Kidney (tissue), 14 donors: Measurements from ENCODE around the gene SYT1. TPM values are rescaled to one million over a fixed set of nuclear protein-coding genes. Genes with fewer than 3 reads are reported as not detected.

ENCODE experiments used
- DNase-seq, 5 donors: peaks; one replicate each; pipeline ENCODE4 v3.0.0-alpha.2; 2013 to 2020
- FAIRE-seq: peaks from 2 replicates; lab custom pipeline; 2012; peaks lifted over from hg19 to GRCh38; lab: Jason Lieb, UNC
- H3K27ac ChIP-seq, 2 donors: one replicate each; pipeline ENCODE4 v1.7.0; 2013; ENCODE audit warnings: low read depth in 2 of 2, low read length in 2 of 2, inconsistent platforms in 1 of 2
- H3K27me3 ChIP-seq: one replicate; pipeline ENCODE4 v1.7.1; 2013; ENCODE audit warnings: low read length, inconsistent platforms; ENCODE audit not compliant: control insufficient read depth, insufficient read depth
- H3K36me3 ChIP-seq, 3 donors: one replicate each; pipeline versions ENCODE4 v1.7.0 to v1.7.1; 2013; ENCODE audit warnings: low read length in 3 of 3, control low read depth in 1 of 3, inconsistent platforms in 1 of 3; ENCODE audit not compliant: insufficient read depth in 3 of 3, control insufficient read depth in 2 of 3
- H3K4me1 ChIP-seq, 3 donors: one replicate each; pipeline versions ENCODE4 v1.7.0 to v1.7.1; 2013; ENCODE audit warnings: low read length in 3 of 3, inconsistent platforms in 1 of 3, low read depth in 1 of 3; ENCODE audit not compliant: control insufficient read depth in 2 of 3, insufficient read depth in 2 of 3
- H3K4me3 ChIP-seq, 3 donors: one replicate each; pipeline versions ENCODE4 v1.7.0 to v1.8.1; 2013; ENCODE audit warnings: low read length in 3 of 3, control low read depth in 1 of 3, inconsistent platforms in 1 of 3
- H3K9ac ChIP-seq, 3 donors: one replicate each; pipeline versions ENCODE4 v1.7.0 to v1.7.1; 2013; ENCODE audit warnings: low read length in 3 of 3, control low read depth in 1 of 3, inconsistent platforms in 1 of 3
- H3K9me3 ChIP-seq, 3 donors: one replicate each; pipeline versions ENCODE4 v1.7.0 to v1.7.1; 2013; ENCODE audit warnings: low read length in 3 of 3, control low read depth in 1 of 3, inconsistent platforms in 1 of 3; ENCODE audit not compliant: control insufficient read depth in 2 of 3, insufficient read depth in 1 of 3
- intact Hi-C: fragments of 100-400 bp; cut with DNase I; formaldehyde crosslinking; loops from one replicate; pipeline ENCODE4 v1.11.1; 2022
- polyA plus RNA-seq: library from polyadenylated mRNA; stranded (reverse); fragments of 350-450 nt; fragmentation: Illumina TruSeq; extraction: RNeasy Lipid Tissue Mini Kit (QIAGEN cat#74804); gene quantifications from one replicate; pipeline ENCODE4 v1.2.3, GENCODE V29; 2014; ENCODE audit warnings: low read depth, low replicate concordance; ENCODE audit not compliant: insufficient read depth
- total RNA-seq: library from RNA; stranded (reverse); fragmentation: NEBNext Ultra II Directional; extraction: Animal tissue kit (Norgen Biotek cat#: 25700); gene quantifications from one replicate; pipeline ENCODE4 v1.2.1, GENCODE V29; 2021
- TF ChIP-seq, protein P1 (sequence below): IDR thresholded peaks from 3 replicates; pipeline ENCODE4 v1.5.1; 2012; ENCODE audit warnings: mild to moderate bottlenecking, moderate library complexity, borderline replicate concordance; ENCODE audit not compliant: insufficient read depth; ENCODE audit errors: extremely low read depth
- donor health status: control.
- donor health status: control.
- donor health status: control.
- donor health status: control.
- donor health status: control.
- donor health status: DM: yes; HTN: yes; CAD: no.
- donor health status: Normal renal cell carcinoma (clear cell type).

The SYT1 gene
- total and polyA plus RNA-seq, 2 donors from 2014 or later: 0.69 to 1.2 TPM

DNA sequence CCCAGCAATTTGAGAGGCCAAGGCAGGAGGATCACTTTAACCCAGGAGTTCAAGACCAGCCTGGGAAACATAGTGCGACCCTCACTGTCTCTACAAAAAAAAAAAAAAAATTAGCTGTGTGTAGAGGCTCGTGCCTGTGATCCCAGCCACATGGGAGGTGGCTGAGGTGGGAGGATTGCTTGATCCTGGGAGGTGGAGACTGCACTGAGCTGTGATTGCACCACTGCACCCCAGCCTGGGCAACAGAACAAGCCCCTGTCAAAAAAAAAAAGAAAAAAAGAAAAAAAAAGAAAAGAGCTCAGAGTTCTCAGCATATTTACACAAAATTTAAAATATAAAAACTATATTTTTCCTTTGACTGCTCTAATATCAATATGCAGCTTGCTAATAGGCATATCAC, 260.8 kb downstream of the SYT1 start:
- intact Hi-C loops: no loop called here
- TF ChIP-seq, protein P1, sequence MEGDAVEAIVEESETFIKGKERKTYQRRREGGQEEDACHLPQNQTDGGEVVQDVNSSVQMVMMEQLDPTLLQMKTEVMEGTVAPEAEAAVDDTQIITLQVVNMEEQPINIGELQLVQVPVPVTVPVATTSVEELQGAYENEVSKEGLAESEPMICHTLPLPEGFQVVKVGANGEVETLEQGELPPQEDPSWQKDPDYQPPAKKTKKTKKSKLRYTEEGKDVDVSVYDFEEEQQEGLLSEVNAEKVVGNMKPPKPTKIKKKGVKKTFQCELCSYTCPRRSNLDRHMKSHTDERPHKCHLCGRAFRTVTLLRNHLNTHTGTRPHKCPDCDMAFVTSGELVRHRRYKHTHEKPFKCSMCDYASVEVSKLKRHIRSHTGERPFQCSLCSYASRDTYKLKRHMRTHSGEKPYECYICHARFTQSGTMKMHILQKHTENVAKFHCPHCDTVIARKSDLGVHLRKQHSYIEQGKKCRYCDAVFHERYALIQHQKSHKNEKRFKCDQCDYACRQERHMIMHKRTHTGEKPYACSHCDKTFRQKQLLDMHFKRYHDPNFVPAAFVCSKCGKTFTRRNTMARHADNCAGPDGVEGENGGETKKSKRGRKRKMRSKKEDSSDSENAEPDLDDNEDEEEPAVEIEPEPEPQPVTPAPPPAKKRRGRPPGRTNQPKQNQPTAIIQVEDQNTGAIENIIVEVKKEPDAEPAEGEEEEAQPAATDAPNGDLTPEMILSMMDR: no peak
- FAIRE-seq: no peak

GRCh38 chr12:79127271-79127751, 262.7 kb downstream of the SYT1 start:
- no peaks in the 10 kb centered on the region for H3K9me3 ChIP-seq
- TF ChIP-seq, protein P1: no peak
- H3K4me3 ChIP-seq: no peak overlapping the region
- FAIRE-seq (no peak), DNase-seq (peak in 1 of 5 donors; percentile 61)
- H3K27ac ChIP-seq: no peak overlapping the region
- no peaks in the 10 kb centered on the region for H3K27me3 ChIP-seq
- intact Hi-C loops: no loop called here
- no peaks in the 10 kb centered on the region for H3K4me1 ChIP-seq
- H3K36me3 ChIP-seq: no peaks in the 10 kb centered on the region
- H3K9ac ChIP-seq: no peak overlapping the region

More for the DNA sequence above, 260.8 kb downstream of the SYT1 start:
- Histone ChIP-seq H3K4me1 (no peaks in the 10 kb centered on the region), H3K36me3 (no peaks in the 10 kb centered on the region), H3K27ac (no peak overlapping the region), H3K9ac (no peak overlapping the region), H3K27me3 (no peaks in the 10 kb centered on the region), H3K9me3 (no peaks in the 10 kb centered on the region), H3K4me3 (no peak overlapping the region)
- DNase-seq: no peak

DNA sequence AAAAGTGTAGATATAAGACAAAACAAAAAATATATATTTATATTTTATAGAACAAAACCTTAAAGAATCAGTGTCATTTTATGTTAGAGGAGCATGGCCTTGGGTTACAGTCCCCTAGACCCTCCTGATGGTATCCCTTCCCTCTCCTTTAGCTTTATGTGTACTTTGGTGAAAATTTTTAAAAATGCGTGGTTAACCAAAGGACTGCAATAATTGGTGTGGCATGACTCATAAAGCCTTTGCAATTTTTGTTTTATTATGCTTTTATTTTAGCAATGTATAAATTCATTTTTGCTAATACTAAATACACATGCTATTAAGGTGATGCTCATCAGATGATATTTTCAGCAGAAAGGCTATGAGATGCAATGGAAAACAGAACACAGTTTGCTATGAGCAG, 264.4 kb downstream of the SYT1 start:
- H3K27ac ChIP-seq: no peak overlapping the region
- no peaks in the 10 kb centered on the region for H3K9me3 ChIP-seq
- DNase-seq (no peak), FAIRE-seq (no peak)
- no peaks in the 10 kb centered on the region for H3K36me3 ChIP-seq
- no peaks in the 10 kb centered on the region for H3K27me3 ChIP-seq
- H3K4me3 ChIP-seq: no peak overlapping the region
- TF ChIP-seq, protein P1: no peak
- intact Hi-C loops: no loop called here
- H3K4me1 ChIP-seq: no peaks in the 10 kb centered on the region
- H3K9ac ChIP-seq: no peak overlapping the region

DNA sequence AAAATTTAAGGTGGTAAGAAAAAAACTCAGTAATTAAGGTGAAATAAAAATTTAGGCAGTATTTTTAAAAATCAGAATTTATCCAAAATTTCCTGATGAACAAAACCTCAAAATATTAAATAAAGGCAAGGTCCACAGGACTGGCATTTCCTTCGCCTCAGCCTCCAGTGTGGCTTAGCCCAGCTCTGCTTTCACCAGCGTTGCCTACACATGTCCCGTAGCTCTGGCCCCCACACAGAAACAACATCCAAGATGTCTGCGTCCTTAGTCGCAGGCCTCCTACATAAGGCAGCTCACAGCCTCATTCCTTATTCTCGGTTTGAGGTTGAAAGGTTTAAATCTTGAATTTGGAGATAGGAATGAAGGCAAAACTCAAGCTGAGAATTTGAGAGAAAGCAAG, 274.3 kb downstream of the SYT1 start:
- FAIRE-seq (no peak), DNase-seq (no peak)
- Histone ChIP-seq H3K4me3 (no peak overlapping the region), H3K9me3 (no peaks in the 10 kb centered on the region), H3K27ac (no peak overlapping the region), H3K36me3 (no peaks in the 10 kb centered on the region), H3K4me1 (no peaks in the 10 kb centered on the region), H3K9ac (no peak overlapping the region), H3K27me3 (no peaks in the 10 kb centered on the region)
- TF ChIP-seq, protein P1: no peak
- intact Hi-C loops: no loop called here
